GM21447 (cell line): ENCODE results near the gene ELAVL4.

Experiments used
- ATAC-seq: cut with Tn5 transposase; IDR thresholded peaks from one replicate; pipeline ENCODE4 v1.9.1; 2021; ENCODE audit not compliant: unreplicated experiment

The ELAVL4 gene

DNA sequence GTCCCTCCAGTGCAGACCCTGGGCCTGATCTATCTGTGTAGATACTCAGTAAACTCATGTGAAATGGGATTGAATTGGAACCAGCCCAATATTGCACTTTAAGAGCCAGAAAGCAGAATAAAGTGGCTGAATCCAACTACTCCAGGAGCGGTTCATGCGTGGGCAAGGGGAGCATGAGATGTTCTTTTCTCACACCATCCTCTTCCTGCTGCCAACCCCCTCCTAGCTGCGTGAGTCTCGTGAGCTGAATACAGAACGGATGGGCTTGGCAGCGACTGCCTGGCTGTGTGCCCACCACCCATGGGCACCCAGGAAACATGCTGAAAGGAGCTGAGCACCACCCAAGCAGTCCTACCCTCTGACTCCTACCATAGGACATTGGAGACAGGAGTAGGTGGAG, 128.3 kb downstream of the ELAVL4 start:
- ATAC-seq: no peak

DNA sequence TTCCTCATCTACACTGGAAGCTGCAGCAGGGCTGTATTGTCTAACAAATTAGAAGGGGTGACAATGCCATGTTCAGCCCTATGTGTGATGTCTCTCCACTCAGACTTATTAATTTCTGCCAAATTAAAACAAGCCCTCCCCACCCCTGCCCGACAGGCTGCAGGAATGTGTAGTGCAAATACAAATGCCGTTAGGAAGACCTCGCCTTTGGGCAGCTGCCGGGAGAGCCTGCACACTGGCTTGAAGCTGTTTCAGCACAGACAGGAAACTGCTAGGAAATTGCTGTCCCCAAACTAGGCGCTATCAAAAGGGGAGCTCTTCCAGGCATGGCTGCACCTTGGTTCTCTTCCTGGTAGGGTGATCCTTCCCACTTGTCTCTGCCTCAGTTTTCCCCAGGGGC, 135.2 kb downstream of the ELAVL4 start:
- ATAC-seq: no peak

DNA sequence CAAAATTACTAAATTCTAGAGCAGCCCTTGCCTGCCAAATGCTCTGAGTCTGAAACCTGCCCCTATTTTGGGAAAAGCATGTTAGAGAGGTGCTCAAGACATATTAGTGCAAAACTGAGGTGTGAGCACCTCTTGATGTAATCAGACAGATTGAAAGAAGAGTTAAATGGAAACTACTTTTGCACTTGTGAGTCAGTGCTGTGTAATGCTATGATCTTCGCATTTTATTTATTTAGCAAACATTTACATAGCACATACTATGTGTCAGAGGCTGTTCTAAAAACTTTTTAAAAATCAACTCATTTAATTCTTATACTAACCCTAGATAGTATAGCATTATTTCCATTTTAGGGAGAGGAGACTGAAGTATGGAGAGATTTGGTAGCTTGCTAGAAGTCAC, 138.1 kb downstream of the ELAVL4 start:
- no peak for ATAC-seq

DNA sequence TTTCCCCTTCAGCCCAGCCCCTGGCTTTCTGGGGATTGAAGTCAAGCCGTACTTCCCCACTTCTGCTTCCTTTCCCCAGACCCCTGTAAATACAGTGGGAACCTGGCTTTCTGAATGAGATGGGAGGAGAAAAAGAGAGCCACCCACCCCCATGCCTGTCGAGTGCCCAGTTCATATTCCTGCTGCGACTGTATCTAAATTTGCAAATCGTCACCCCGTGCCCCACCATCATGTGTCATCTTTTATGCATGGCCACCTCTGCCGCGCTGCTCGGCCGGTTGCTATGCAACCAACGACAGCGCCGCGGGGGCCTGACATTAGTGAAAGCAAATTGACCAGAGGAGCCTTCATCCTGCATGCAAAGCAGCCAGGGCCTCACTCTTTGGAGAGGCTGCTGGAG, 143.0 kb downstream of the ELAVL4 start:
- ATAC-seq: peak; percentile 80

DNA sequence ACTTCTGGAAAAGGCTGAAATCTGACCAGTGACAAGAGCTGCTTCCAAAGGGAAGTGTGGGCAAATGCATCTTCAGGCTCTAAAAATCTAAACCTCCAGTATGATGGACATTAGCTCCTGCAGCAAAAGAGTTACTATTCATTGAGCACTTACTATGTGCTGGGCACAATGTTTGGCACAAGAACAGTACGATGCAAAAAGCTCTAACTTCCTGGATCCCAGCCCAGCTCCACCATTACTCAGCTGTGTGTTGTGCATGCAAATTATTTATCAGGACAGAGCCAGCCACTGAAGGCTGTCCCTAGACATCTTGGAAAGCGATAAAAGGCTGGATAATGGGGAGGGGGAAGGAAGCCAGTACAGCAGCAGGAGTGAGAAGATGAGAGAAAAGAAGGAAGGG, 143.5 kb downstream of the ELAVL4 start:
- no peak for ATAC-seq
